Activated CD4-positive, alpha-beta T cell treated with anti-CD3 and anti-CD28 coated beads, Interleukin-2, amount 10 ng/mL, durations not matched to agents 7 days and 5 days (primary cell): ENCODE measurements around the gene CUBN. TPM values are rescaled to one million over a fixed set of nuclear protein-coding genes. Genes with fewer than 3 reads are reported as not detected.

Experiments
- CTCF ChIA-PET: fragments of 350-600 bp; sonication (Branson Sonifier 250); formaldehyde crosslinking; loops from one replicate; lab custom pipeline; 2021; ENCODE audit warnings: antibody characterized with exemption; lab: Charles Lee
- POLR2A ChIA-PET: fragments of 350-600 bp; sonication (Branson Sonifier 250); formaldehyde crosslinking; loops from one replicate; lab custom pipeline; 2021; ENCODE audit warnings: antibody characterized with exemption; lab: Charles Lee
- DNase-seq: peaks from one replicate; pipeline ENCODE4 v3.0.0-alpha.2; 2020
- H3K27ac Mint-ChIP-seq: one replicate; pipeline ENCODE4 v1.8.0; 2021; ENCODE audit warnings: mild to moderate bottlenecking, moderate library complexity, mixed read lengths
- H3K27me3 Mint-ChIP-seq: one replicate; pipeline ENCODE4 v1.8.0; 2021; ENCODE audit warnings: mixed read lengths
- H3K36me3 Mint-ChIP-seq: one replicate; pipeline ENCODE4 v1.8.0; 2021; ENCODE audit warnings: low read depth, mixed read lengths
- H3K4me1 Mint-ChIP-seq: one replicate; pipeline ENCODE4 v1.8.0; 2021; ENCODE audit warnings: mixed read lengths
- H3K4me3 Mint-ChIP-seq: one replicate; pipeline ENCODE4 v1.8.0; 2021; ENCODE audit warnings: mild to moderate bottlenecking, moderate library complexity, mixed read lengths
- H3K9me3 Mint-ChIP-seq: one replicate; pipeline ENCODE4 v1.8.0; 2021; ENCODE audit warnings: mixed read lengths
- total RNA-seq, 2 experiments: library from RNA; stranded (reverse); gene quantifications; one replicate each; pipeline ENCODE4 v1.2.3, GENCODE V29; 2021

The CUBN gene
- total RNA-seq, 2 experiments from 2014 or later = 2.4 to 2.5 TPM

DNA sequence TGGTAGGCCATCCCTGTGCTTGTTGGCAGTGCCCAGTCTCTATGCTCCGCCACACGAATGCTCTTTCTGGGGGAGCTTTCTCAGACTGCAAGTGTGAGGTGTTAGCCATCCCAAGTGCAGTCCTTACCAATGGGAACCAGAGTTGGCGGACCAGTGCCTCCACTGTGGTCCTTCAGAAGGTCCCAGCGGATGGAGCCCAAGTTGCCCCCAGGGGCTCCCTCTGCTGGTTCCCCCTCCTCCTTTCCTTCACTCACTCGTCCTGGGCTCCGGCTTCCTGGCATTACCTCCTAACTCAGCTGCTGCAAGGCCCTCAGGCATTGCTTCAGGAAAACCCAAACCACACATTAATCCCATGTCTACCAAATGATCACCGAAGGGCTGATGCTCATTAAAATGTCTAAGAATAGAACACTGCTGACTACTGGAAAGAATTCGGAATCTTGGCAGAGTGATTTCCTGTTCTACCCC is 139.8 kb downstream of the CUBN start:
- POLR2A ChIA-PET = no interaction called here
- CTCF ChIA-PET = no interaction called here
- no peak for DNase-seq
- Mint-ChIP-seq H3K4me3 (no peak overlapping the region), H3K9me3 (no peaks in the 10 kb centered on the region), H3K4me1 (no peaks in the 10 kb centered on the region), H3K36me3 (no peaks in the 10 kb centered on the region), H3K27me3 (peaks cover 9% of the 10 kb centered on the region), H3K27ac (no peak overlapping the region)

DNA sequence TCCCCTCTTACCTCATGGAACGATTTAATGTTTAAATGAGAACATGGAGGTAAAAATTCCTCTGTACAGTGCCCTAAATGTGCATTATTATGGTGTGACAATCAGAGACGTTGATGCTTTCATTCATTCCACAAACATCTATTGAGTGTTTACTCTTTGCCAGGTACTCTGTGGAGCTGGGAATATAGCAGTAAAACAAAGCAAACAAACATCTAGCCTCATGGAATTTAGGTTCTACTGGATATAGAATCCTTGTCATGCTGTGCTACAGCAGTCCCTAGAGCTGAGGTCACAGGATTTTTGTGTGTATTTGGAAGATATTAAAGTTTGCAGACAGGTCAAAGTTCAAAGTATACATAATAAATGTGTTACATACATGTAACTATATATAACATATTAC is 140.7 kb downstream of the CUBN start:
- Mint-ChIP-seq H3K4me1 (no peaks in the 10 kb centered on the region), H3K27ac (no peak overlapping the region), H3K4me3 (no peak overlapping the region), H3K36me3 (no peaks in the 10 kb centered on the region), H3K27me3 (peaks cover 6% of the 10 kb centered on the region), H3K9me3 (no peaks in the 10 kb centered on the region)
- ChIA-PET POLR2A (no interaction called here), CTCF (interaction anchor here (0.9 kb wide), 1 partner anchor 13 kb away, joined by 3 read pairs; no protein-coding TSS in a partner anchor)
- DNase-seq = no peak

DNA sequence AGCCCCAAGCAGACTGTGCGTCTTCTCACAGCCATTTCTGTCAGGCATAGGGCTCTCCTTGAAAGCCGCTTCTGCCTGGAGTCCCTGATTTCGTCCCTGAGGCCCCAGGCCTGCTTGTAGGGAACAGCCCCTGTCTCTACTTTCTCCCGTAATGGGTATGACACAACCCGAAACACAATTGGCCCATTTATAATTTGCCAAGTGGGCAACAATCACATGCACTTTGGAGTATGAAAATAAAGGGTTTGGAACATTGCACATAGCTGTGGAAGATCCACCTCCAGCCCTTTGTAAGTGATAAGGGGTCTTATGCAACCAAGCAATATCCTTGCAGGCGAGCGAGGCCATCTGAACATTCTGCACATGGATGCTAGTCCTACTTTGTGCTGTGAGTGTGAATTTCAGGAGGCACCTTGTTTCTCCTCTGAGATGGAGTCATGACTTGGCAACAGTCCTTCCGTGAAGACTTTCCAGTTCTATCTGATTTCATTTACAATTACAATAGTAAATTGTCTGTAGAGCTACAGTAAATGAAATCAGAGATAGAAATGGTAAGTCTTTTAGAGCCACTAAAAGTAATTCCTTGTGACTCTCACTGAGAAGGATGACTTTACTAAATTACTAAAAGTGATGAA is 141.5 kb downstream of the CUBN start:
- no peak for DNase-seq
- no peaks in the 10 kb centered on the region for H3K4me1 Mint-ChIP-seq
- no peaks in the 10 kb centered on the region for H3K36me3 Mint-ChIP-seq
- ChIA-PET CTCF (no interaction called here), POLR2A (no interaction called here)
- H3K9me3 Mint-ChIP-seq = no peaks in the 10 kb centered on the region
- H3K27ac Mint-ChIP-seq = no peak overlapping the region
- peaks cover 3% of the 10 kb centered on the region for H3K27me3 Mint-ChIP-seq
- no peak overlapping the region for H3K4me3 Mint-ChIP-seq

DNA sequence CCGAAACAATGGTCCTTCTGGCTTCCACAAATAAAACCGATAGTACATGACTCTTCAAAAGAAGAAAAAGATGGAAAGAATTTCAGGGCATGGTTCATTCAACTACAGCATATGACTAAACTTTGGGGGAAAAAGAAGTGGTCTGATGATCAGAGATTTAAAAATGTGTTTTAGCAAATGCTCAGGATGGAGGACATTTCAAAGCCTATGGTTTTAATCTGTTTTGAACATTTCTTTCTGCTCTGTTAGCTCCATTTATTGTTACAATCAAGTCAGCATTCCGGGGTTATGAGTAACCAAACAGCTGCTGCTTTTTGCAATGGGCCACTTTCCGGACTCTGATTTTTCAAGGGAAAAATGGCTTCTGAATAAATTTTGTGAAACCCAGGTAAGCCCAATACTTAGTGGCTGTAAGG is 142.4 kb downstream of the CUBN start:
- Mint-ChIP-seq H3K27me3 (peaks cover 3% of the 10 kb centered on the region), H3K36me3 (no peaks in the 10 kb centered on the region), H3K4me3 (no peak overlapping the region), H3K27ac (no peak overlapping the region), H3K9me3 (no peaks in the 10 kb centered on the region), H3K4me1 (no peaks in the 10 kb centered on the region)
- POLR2A ChIA-PET = no interaction called here
- DNase-seq = no peak
- CTCF ChIA-PET = no interaction called here

DNA sequence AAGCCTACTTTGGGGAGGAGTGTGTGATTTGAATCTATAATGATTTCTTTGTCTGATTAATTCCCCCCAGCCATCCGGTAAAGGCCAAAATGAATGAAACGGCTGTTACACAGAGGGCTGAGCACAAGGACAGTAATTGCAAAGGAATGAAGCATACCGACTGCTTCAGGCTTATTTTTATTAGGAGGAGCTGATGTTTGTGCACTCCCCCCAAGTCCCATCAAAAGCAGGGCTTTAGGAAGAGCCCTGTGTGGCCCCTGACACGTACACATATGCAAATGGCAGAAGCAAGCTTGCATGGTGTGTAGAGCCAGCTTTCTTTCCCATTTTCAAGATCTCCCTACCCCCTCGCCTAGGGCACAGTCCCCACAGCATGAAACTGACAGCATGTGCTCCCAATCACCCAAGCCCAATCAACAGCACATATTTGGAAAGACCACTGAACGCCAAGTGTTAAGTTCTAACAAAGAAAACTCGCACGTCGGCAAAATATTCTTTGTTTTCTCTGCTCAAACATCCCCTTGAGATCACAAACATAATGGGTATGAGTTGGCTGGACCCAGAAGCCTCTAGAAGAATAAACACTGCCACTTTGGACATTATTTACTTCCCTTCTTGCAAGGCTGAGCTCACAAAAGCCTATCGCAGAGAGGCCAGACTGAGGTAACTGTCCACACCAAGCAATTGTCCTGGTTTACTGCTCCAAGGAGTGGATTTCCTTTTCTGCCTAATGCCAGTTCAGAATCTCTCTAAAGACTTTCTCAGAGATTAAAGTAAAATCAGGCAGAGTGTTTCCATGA is 143.0 kb downstream of the CUBN start:
- peaks cover 3% of the 10 kb centered on the region for H3K27me3 Mint-ChIP-seq
- ChIA-PET POLR2A (no interaction called here), CTCF (no interaction called here)
- H3K4me1 Mint-ChIP-seq = no peaks in the 10 kb centered on the region
- no peak overlapping the region for H3K4me3 Mint-ChIP-seq
- no peak overlapping the region for H3K27ac Mint-ChIP-seq
- H3K9me3 Mint-ChIP-seq = no peaks in the 10 kb centered on the region
- H3K36me3 Mint-ChIP-seq = no peaks in the 10 kb centered on the region
- DNase-seq = no peak

DNA sequence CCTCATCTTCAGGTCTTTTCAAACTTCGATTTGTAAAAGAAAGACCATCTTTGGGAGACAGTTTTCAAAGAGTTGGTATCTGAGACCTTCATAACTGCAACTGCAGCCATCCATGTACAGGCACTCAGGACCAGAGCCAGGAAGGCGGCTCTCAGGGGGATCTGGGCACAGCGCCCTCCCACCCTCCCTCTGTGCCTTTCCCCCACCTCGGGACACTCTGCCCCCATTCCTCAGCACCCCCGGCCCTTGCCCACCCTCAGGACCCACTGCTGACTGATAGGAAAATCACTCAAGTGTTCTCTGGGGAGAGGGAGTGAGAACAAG is 143.6 kb downstream of the CUBN start:
- Mint-ChIP-seq H3K27ac (no peak overlapping the region), H3K4me1 (no peaks in the 10 kb centered on the region)
- CTCF ChIA-PET = no interaction called here

DNA sequence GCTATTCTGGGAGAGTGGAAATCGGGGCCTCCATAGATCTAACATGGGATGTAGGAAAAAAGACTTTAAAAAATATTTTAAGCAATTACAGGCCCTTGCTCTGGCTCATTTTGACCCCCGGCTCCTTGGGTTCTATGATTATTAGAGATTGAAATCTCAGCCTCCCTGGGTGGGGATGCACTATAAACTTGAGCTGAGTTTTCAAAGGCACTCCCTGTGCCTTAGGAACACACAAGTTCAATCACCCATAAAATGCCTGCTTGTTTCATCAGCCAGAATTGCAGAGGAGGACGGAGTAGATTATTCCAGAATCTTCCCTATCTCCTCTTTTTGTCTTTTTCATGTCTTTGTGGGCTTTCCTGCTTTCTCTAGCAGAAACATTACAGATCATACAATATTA is 145.4 kb downstream of the CUBN start:
- Mint-ChIP-seq H3K4me1 (no peaks in the 10 kb centered on the region), H3K9me3 (no peaks in the 10 kb centered on the region), H3K36me3 (peaks cover 8% of the 10 kb centered on the region), H3K4me3 (no peak overlapping the region), H3K27ac (no peak overlapping the region), H3K27me3 (no peaks in the 10 kb centered on the region)
- DNase-seq = no peak
- ChIA-PET POLR2A (interaction anchor here (0.6 kb wide), 1 partner anchor 10 kb away, joined by 3 read pairs; no protein-coding TSS in a partner anchor), CTCF (no interaction called here)

More for the DNA sequence above, 143.6 kb downstream of the CUBN start:
- Mint-ChIP-seq H3K4me3 (no peak overlapping the region), H3K27me3 (peaks cover under 1% of the 10 kb centered on the region), H3K36me3 (no peaks in the 10 kb centered on the region), H3K9me3 (no peaks in the 10 kb centered on the region)
- POLR2A ChIA-PET = no interaction called here
- DNase-seq = no peak

DNA sequence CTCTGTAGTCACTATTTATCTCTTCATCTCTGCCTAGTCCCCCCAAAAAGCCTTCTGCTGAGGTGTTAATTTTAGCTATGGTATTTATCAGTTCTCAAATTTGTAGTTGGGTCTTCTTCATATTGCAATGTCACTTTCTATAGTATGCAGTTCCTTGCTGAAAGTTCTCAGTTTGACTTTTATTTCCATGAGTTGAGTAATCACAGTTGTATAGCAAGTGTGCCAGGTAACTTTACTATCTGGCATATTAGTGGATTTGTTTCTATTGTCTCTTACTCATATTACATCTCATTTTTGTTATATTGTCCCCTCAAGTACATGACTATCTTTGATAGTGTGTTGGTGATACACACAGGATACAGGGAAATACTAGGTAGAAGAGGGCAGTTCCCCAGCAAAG is 152.8 kb downstream of the CUBN start:
- no peak overlapping the region for H3K27ac Mint-ChIP-seq
- CTCF ChIA-PET = interaction anchor here (1.9 to 2.1 kb wide), 2 partner anchors 9 to 18 kb away, joined by 5 read pairs; no protein-coding TSS in a partner anchor
- no peaks in the 10 kb centered on the region for H3K27me3 Mint-ChIP-seq
- POLR2A ChIA-PET = no interaction called here
- DNase-seq = no peak
- H3K4me1 Mint-ChIP-seq = no peaks in the 10 kb centered on the region
- H3K36me3 Mint-ChIP-seq = peaks cover 13% of the 10 kb centered on the region
- H3K9me3 Mint-ChIP-seq = no peaks in the 10 kb centered on the region
- H3K4me3 Mint-ChIP-seq = no peak overlapping the region

DNA sequence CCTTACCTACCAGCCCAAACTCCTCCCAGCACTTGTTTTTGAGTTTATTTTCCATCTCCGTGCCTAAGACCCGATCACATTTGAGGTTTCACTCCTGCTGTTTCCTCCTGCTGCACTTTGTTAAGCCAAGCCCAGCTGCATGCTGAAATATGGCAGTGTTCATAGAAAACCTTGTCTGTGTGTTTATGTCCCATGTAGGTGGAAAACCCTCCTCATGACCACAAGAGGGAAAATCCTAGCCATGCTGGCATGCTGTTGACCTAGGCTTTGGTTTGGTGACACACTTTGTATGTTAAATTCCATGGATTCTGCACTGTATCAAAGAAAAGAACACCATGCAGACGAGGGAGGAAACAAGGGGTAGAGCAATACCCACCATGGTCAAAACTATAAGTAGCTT is 154.4 kb downstream of the CUBN start:
- Mint-ChIP-seq H3K4me3 (no peak overlapping the region), H3K9me3 (no peaks in the 10 kb centered on the region), H3K27me3 (no peaks in the 10 kb centered on the region), H3K27ac (no peak overlapping the region), H3K36me3 (peaks cover 15% of the 10 kb centered on the region), H3K4me1 (no peaks in the 10 kb centered on the region)
- DNase-seq = no peak
- CTCF ChIA-PET = no interaction called here
- POLR2A ChIA-PET = no interaction called here

DNA sequence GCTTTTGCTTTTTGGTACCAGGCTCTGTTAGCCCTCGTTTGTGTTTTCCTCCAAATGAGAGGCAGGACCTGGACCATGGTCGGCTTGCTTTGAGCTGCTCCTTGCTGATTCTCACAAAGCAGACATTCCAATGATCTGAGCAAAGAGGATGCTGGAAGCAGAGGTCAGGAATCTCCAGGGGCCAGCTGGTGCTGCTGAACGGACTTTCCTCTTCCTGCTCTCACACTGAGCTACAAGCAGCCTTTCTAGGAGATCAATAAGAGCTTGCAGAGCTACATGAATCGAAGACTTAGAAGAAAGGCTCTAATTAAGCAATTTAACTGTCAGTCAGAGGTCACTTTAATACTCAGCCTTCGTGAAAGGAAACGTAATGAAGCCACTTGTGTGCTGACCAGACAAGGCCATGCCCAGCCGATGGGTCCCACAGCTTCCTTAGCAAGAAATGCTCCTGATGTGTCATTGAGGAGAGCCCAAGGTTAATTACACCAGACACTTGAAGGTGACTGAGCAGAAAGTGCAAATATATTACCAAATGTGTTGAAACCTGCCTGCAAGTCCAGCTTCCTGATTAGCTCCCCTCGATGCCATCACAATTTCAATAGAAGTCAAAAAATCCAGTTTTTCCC is 161.1 kb downstream of the CUBN start:
- Mint-ChIP-seq H3K36me3 (peaks cover 3% of the 10 kb centered on the region), H3K27me3 (peaks cover 2% of the 10 kb centered on the region), H3K4me3 (no peak overlapping the region), H3K4me1 (peaks cover 30% of the 10 kb centered on the region), H3K27ac (peak overlapping the region; percentile 3), H3K9me3 (no peaks in the 10 kb centered on the region)
- ChIA-PET POLR2A (no interaction called here), CTCF (interaction anchor here (0.7 to 1.9 kb wide), 2 partner anchors 8 to 17 kb away, joined by 3 to 5 read pairs; no protein-coding TSS in a partner anchor)
- no peak for DNase-seq

DNA sequence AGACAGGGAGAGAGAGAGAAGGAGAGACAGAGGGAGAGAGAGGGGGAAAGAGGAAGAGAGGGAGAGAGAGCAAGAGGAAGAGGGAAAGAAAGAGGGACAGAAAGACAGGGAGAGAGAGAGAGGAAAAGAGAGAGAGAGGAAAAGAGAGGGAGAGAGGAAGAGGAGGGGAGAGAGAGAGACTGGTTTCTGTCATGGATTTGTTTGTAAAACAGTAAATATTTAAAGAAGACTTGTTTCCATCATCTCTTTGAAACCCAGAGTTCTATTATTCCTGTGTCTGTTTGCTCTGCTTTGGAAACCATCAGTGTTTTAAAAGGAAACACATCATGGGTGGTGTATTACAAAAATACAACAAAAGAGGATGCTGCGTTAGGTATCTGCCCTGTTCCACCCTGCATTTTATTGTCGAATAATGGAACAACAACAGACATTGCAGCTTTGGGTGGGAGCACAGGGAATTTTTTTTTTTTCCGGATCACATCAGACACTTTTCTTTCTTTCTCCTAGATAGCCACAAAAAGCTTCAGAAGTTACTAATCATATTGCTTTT is 161.7 kb downstream of the CUBN start:
- peaks cover 2% of the 10 kb centered on the region for H3K27me3 Mint-ChIP-seq
- CTCF ChIA-PET = interaction anchor here (0.5 to 1.9 kb wide), 3 partner anchors 9 to 172 kb away, joined by 3 to 5 read pairs (median 4); no protein-coding TSS in a partner anchor
- no peak for DNase-seq
- peak overlapping the region; percentile 45 for H3K4me3 Mint-ChIP-seq
- peaks cover 3% of the 10 kb centered on the region for H3K36me3 Mint-ChIP-seq
- H3K27ac Mint-ChIP-seq = peak overlapping the region; percentile 71
- H3K4me1 Mint-ChIP-seq = peaks cover 30% of the 10 kb centered on the region
- H3K9me3 Mint-ChIP-seq = no peaks in the 10 kb centered on the region
- POLR2A ChIA-PET = no interaction called here

DNA sequence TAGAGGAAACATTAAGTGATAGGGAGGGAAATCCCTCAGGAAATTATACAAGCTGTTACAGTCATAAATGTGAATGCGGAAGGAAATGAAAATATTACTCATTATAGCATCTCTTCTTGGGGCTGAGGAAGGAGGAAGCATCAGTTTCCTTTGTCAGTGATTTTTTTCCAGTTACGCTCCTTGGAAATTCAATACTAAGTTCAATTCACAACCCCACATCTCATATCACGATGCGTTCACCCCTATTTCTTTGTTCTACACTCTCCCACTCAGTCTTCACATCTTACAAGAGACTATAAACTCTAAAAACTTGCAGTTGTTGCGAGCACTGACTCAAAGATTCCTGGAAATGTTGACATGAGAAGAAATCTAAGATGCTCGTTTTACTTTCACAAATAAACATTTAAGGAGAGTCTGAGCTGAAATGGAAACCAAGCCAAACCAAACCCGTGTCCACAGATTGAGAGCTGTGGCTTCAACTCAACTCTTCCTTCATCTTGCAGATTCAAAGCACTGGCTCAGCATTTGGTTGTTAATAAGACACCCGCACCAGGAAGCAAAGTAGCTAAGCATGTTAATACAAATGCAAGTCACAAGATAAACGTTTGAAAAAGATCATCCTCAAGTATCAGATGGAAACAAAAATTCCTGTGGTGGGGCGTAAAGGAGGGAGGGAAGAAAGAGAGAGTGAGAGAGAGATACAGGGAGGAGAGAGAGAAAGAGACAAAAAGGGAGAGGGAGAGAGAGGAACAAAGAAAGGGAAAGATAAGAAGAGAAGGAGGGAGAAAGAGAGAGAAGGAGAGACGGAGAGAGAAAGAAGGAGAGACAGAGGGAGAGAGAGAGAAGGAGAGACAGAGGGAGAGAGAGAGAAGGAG is 162.4 kb downstream of the CUBN start:
- Mint-ChIP-seq H3K27me3 (peaks cover 2% of the 10 kb centered on the region), H3K36me3 (peaks cover 3% of the 10 kb centered on the region), H3K4me3 (peak overlapping the region; percentile 45), H3K27ac (peak overlapping the region; percentile 71), H3K9me3 (no peaks in the 10 kb centered on the region), H3K4me1 (peaks cover 36% of the 10 kb centered on the region)
- peak; percentile 36 for DNase-seq
- CTCF ChIA-PET = interaction anchor here (0.5 to 1.9 kb wide), 4 partner anchors 10 to 173 kb away, joined by 3 to 5 read pairs (median 4); no protein-coding TSS in a partner anchor
- POLR2A ChIA-PET = no interaction called here
